H9 (cell line): Measurements from ENCODE around the gene TCEA3. TPM values are rescaled to one million over a fixed set of nuclear protein-coding genes. Genes with fewer than 3 reads are reported as not detected.

Experiments
- DNase-seq: peaks from one replicate; pipeline ENCODE4 v3.0.0-alpha.2; 2017
- H2AFZ ChIP-seq: one replicate; pipeline ENCODE4 v1.6.1; 2013; ENCODE audit warnings: mild to moderate bottlenecking, low read length, control low read depth, moderate library complexity
- H2AK5ac ChIP-seq: 2 replicates; pipeline ENCODE4 v1.6.1; 2013; ENCODE audit warnings: low read length, control low read depth, mixed read lengths; ENCODE audit not compliant: insufficient read length
- H2BK120ac ChIP-seq: one replicate; pipeline ENCODE4 v1.6.1; 2013; ENCODE audit warnings: low read depth, mild to moderate bottlenecking, low read length, control low read depth, inconsistent platforms; ENCODE audit not compliant: poor library complexity, severe bottlenecking
- H2BK12ac ChIP-seq: 2 replicates; pipeline ENCODE4 v1.6.1; 2013; ENCODE audit warnings: low read length, control low read depth, mixed read lengths, low read depth; ENCODE audit not compliant: insufficient read length
- H2BK15ac ChIP-seq: 2 replicates; pipeline ENCODE4 v1.6.1; 2013; ENCODE audit warnings: low read depth, low read length, control low read depth
- H2BK20ac ChIP-seq: one replicate; pipeline ENCODE4 v1.6.1; 2013; ENCODE audit warnings: low read depth, mild to moderate bottlenecking, low read length, control low read depth, inconsistent platforms; ENCODE audit not compliant: poor library complexity, severe bottlenecking
- H2BK5ac ChIP-seq: 2 replicates; pipeline ENCODE4 v1.6.1; 2013; ENCODE audit warnings: low read length, control low read depth, mixed read lengths; ENCODE audit not compliant: insufficient read length
- H3K14ac ChIP-seq: 2 replicates; pipeline ENCODE4 v1.6.1; 2013; ENCODE audit warnings: low read length, control low read depth; ENCODE audit not compliant: insufficient read depth
- H3K18ac ChIP-seq: 2 replicates; pipeline ENCODE4 v1.6.1; 2013; ENCODE audit warnings: low read depth, mild to moderate bottlenecking, mixed read lengths, low read length, control low read depth; ENCODE audit not compliant: insufficient read length
- H3K23ac ChIP-seq: 2 replicates; pipeline ENCODE4 v1.6.1; 2013; ENCODE audit warnings: low read length, control low read depth, mixed read lengths, low read depth; ENCODE audit not compliant: insufficient read length
- H3K23me2 ChIP-seq: 2 replicates; pipeline ENCODE4 v1.6.1; 2013; ENCODE audit warnings: low read depth, mild to moderate bottlenecking, mixed read lengths, low read length, control low read depth; ENCODE audit not compliant: insufficient read length, poor library complexity, severe bottlenecking
- H3K27ac ChIP-seq: 2 replicates; pipeline ENCODE4 v1.5.1; 2013; ENCODE audit warnings: low read length, control low read depth, mixed read lengths, low read depth; ENCODE audit not compliant: insufficient read length
- H3K27me3 ChIP-seq: 2 replicates; pipeline ENCODE4 v1.6.1; 2013; ENCODE audit warnings: low read length, control low read depth, inconsistent platforms; ENCODE audit not compliant: insufficient read depth
- H3K4ac ChIP-seq: 2 replicates; pipeline ENCODE4 v1.6.1; 2013; ENCODE audit warnings: low read depth, mild to moderate bottlenecking, control low read depth, inconsistent platforms, low read length, moderate library complexity
- H3K4me1 ChIP-seq: 2 replicates; pipeline ENCODE4 v1.6.1; 2013; ENCODE audit warnings: low read length, control low read depth, inconsistent platforms; ENCODE audit not compliant: insufficient read depth
- H3K4me2 ChIP-seq: 2 replicates; pipeline ENCODE4 v1.6.1; 2013; ENCODE audit warnings: low read length, control low read depth, mixed read lengths; ENCODE audit not compliant: insufficient read length, insufficient read depth
- H3K56ac ChIP-seq: 2 replicates; pipeline ENCODE4 v1.6.1; 2013; ENCODE audit warnings: low read depth, mild to moderate bottlenecking, mixed read lengths, low read length, control low read depth; ENCODE audit not compliant: insufficient read length
- H3K79me1 ChIP-seq: 2 replicates; pipeline ENCODE4 v1.6.1; 2013; ENCODE audit warnings: low read depth, mild to moderate bottlenecking, moderate library complexity, low read length, control low read depth, inconsistent platforms; ENCODE audit not compliant: insufficient read depth, poor library complexity, severe bottlenecking
- H3K79me2 ChIP-seq: 2 replicates; pipeline ENCODE4 v1.6.1; 2013; ENCODE audit warnings: low read length, control low read depth, inconsistent platforms; ENCODE audit not compliant: insufficient read depth
- H3K9ac ChIP-seq: 2 replicates; pipeline ENCODE4 v1.6.1; 2013; ENCODE audit warnings: low read length, control low read depth, mixed read lengths; ENCODE audit not compliant: insufficient read length; ENCODE audit errors: extremely low read depth
- H3K9me3 ChIP-seq: one replicate; pipeline ENCODE4 v1.6.1; 2013; ENCODE audit warnings: low read depth, low read length, inconsistent platforms; ENCODE audit not compliant: control insufficient read depth
- H3T11ph ChIP-seq: one replicate; pipeline ENCODE4 v1.6.1; 2013; ENCODE audit warnings: mild to moderate bottlenecking, low read length, control low read depth, inconsistent platforms
- H4K20me1 ChIP-seq: one replicate; pipeline ENCODE4 v1.6.1; 2013; ENCODE audit not compliant: control insufficient read depth, insufficient read length, insufficient read depth
- H4K5ac ChIP-seq: 2 replicates; pipeline ENCODE4 v1.6.1; 2013; ENCODE audit warnings: low read depth, mild to moderate bottlenecking, mixed read lengths, low read length, control low read depth; ENCODE audit not compliant: insufficient read length
- H4K8ac ChIP-seq: replicated peaks from 2 replicates; pipeline ENCODE4 v1.6.1; 2013; ENCODE audit warnings: low read length, control low read depth, mixed read lengths, low read depth; ENCODE audit not compliant: insufficient read length
- H4K91ac ChIP-seq: 2 replicates; pipeline ENCODE4 v1.6.1; 2013; ENCODE audit warnings: low read depth, mild to moderate bottlenecking, moderate library complexity, mixed read lengths, low read length, control low read depth; ENCODE audit not compliant: insufficient read length
- H3K27ac Mint-ChIP-seq, 3 experiments: 2 replicates in 2 of 3; 3 replicates in 1 of 3; pipeline ENCODE4 v1.8.0; 2020 to 2021; ENCODE audit warnings: mixed read lengths in 3 of 3, mild to moderate bottlenecking in 1 of 3, moderate library complexity in 1 of 3
- H3K27me3 Mint-ChIP-seq: 2 replicates; pipeline ENCODE4 v1.8.0; 2021; ENCODE audit warnings: low read depth, mild to moderate bottlenecking, moderate library complexity, mixed read lengths
- H3K36me3 Mint-ChIP-seq, 3 experiments: 2 replicates in 2 of 3; 3 replicates in 1 of 3; pipeline ENCODE4 v1.8.0; 2020 to 2021; ENCODE audit warnings: low read depth in 3 of 3, mixed read lengths in 3 of 3; ENCODE audit not compliant: insufficient read depth in 1 of 3
- H3K4me1 Mint-ChIP-seq, 2 experiments: 2 replicates each; pipeline ENCODE4 v1.8.0; 2020; ENCODE audit warnings: mixed read lengths in 2 of 2
- H3K4me3 Mint-ChIP-seq, 2 experiments: 2 replicates in 1 of 2; 3 replicates in 1 of 2; pipeline ENCODE4 v1.8.0; 2020 to 2021; ENCODE audit warnings: mild to moderate bottlenecking in 2 of 2, mixed read lengths in 2 of 2, moderate library complexity in 1 of 2
- H3K9me3 Mint-ChIP-seq, 2 experiments: 2 replicates in 1 of 2; 3 replicates in 1 of 2; pipeline ENCODE4 v1.8.0; 2020; ENCODE audit warnings: mild to moderate bottlenecking in 2 of 2, mixed read lengths in 2 of 2, moderate library complexity in 1 of 2
- WGBS: extraction: QIAGEN DNeasy Blood & Tissue Kit; methylation state at CpG from one replicate; pipeline ENCODE4 v1.1.7; 2013; ENCODE audit warnings: missing lambda C conversion rate, low lambda C conversion rate, mixed read lengths; ENCODE audit not compliant: insufficient read length; ENCODE audit errors: extremely low coverage; 5-methylcytosine and 5-hydroxymethylcytosine counted together
- total RNA-seq: library from RNA; stranded (reverse); gene quantifications from 2 replicates; pipeline ENCODE4 v1.2.1, GENCODE V29; 2021
- TF ChIP-seq, protein P1 (sequence below): fragments of 200-600 bp; sonication (generic); conservative IDR thresholded peaks from 3 replicates; pipeline ENCODE4 v1.8.0; 2021; ENCODE audit warnings: antibody characterized with exemption, mild to moderate bottlenecking

Gene TCEA3
- total RNA-seq, 1 experiment from 2014 or later: 0.37 TPM

DNA sequence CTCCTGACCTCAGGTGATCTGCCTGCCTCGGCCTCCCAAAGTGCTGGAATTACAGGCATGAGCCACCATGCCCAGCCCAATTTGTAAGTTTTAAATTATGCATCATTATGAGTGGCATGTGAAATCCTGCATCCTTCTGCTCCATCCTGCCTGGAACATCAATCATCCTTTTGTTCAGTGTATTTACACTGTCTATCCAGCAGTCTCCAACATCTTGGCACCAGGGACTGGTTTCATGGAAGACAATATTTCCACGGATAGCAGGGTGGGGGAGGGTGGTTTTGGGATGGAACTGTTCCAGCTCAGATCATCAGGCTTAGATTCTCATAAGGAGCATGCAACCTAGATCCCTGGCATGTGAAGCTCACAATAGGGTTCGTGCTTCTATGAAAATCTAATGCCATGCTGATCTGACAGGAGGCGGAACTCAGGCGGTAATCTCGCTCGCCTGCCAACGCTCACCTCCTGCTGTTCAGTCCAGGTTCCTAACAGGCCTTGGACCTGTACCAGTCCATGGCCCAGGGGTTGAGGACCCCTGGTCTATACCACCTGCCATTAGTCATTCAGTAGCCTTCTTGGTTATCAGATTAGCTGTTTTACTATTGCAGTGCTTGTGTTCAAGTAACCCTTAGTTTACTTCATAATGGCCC, 22.2 kb upstream of the TCEA3 start:
- peaks cover 3 to 14% (median 5%) of the 10 kb centered on the region in 3 experiments; a peak in 6 of 7 replicates for H3K36me3 Mint-ChIP-seq
- Histone ChIP-seq H2AFZ (no peak overlapping the region), H2BK120ac (no peak overlapping the region), H3K4ac (no peak overlapping the region), H3K23ac (no peak overlapping the region), H3K27ac (no peak overlapping the region), H2AK5ac (no peak overlapping the region), H3K9me3 (no peaks in the 10 kb centered on the region), H2BK12ac (no peak overlapping the region), H3K9ac (no peak overlapping the region), H2BK20ac (no peak overlapping the region), H3K56ac (no peak overlapping the region), H4K91ac (no peak overlapping the region), H2BK5ac (no peak overlapping the region), H4K5ac (no peak overlapping the region), H3K27me3 (no peaks in the 10 kb centered on the region), H3K79me2 (no peaks in the 10 kb centered on the region), H3K79me1 (no peaks in the 10 kb centered on the region), H4K8ac (no peak overlapping the region), H4K20me1 (no peaks in the 10 kb centered on the region), H3K23me2 (no peaks in the 10 kb centered on the region), H3T11ph (no peak overlapping the region), H3K4me1 (no peaks in the 10 kb centered on the region), H3K14ac (no peak overlapping the region), H3K18ac (no peak overlapping the region), H2BK15ac (no peak overlapping the region), H3K4me2 (no peak overlapping the region)
- no peak overlapping the region for H3K4me3 Mint-ChIP-seq
- no peaks in the 10 kb centered on the region for H3K4me1 Mint-ChIP-seq
- H3K9me3 Mint-ChIP-seq: no peaks in the 10 kb centered on the region
- H3K27me3 Mint-ChIP-seq: no peaks in the 10 kb centered on the region; the same call in 1 of the 2 replicates
- TF ChIP-seq, protein P1, sequence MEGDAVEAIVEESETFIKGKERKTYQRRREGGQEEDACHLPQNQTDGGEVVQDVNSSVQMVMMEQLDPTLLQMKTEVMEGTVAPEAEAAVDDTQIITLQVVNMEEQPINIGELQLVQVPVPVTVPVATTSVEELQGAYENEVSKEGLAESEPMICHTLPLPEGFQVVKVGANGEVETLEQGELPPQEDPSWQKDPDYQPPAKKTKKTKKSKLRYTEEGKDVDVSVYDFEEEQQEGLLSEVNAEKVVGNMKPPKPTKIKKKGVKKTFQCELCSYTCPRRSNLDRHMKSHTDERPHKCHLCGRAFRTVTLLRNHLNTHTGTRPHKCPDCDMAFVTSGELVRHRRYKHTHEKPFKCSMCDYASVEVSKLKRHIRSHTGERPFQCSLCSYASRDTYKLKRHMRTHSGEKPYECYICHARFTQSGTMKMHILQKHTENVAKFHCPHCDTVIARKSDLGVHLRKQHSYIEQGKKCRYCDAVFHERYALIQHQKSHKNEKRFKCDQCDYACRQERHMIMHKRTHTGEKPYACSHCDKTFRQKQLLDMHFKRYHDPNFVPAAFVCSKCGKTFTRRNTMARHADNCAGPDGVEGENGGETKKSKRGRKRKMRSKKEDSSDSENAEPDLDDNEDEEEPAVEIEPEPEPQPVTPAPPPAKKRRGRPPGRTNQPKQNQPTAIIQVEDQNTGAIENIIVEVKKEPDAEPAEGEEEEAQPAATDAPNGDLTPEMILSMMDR: no peak
- no peak for DNase-seq
- no CpG with 5 or more reads among the region's 8 CpGs for WGBS
- no peak overlapping the region for H3K27ac Mint-ChIP-seq
